Stimulated activated CD8-positive, alpha-beta memory T cell treated with anti-CD3 and anti-CD28 coated beads, Interleukin-2, amount 100 ng/mL, for 1 hour (primary cell): Measurements from ENCODE around the gene OSTF1.

Source experiments
- DNase-seq, 2 donors: peaks; one replicate each; pipeline ENCODE4 v3.0.0-alpha.2; 2020; ENCODE audit warnings: low read depth in 2 of 2

The OSTF1 gene

DNA sequence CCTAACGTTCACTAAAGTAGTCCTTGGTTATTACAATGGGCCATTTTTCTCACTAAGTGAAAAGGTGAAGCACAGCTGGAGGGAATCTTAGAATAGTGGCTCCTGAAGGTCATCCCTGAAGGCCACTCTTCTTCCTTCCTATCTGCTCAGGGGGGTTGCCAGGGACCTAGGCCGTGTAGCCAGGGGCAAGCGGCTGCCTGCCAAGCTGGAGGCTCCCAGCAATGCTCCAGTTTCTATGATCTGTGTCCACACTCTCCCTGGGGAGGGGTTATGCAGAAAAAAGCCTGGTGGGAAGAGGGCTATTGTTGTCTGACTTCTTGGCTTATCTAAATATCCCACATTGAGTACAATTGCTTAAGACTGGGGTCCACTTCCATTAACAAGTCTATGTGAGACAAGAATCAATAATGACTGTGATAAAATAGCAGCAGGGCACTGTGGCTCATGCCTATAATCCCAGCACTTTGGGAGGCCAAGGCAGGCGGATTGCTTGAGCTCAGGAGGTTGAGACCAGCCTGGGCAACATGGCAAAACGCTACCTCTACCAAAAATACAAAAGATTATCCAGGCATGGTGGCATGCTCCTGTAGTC, 4.1 kb upstream of the OSTF1 start:
- DNase-seq, result no peak

GRCh38 chr9:75085640-75086039, 2.7 kb upstream of the OSTF1 start:
- DNase-seq, result no peak

DNA sequence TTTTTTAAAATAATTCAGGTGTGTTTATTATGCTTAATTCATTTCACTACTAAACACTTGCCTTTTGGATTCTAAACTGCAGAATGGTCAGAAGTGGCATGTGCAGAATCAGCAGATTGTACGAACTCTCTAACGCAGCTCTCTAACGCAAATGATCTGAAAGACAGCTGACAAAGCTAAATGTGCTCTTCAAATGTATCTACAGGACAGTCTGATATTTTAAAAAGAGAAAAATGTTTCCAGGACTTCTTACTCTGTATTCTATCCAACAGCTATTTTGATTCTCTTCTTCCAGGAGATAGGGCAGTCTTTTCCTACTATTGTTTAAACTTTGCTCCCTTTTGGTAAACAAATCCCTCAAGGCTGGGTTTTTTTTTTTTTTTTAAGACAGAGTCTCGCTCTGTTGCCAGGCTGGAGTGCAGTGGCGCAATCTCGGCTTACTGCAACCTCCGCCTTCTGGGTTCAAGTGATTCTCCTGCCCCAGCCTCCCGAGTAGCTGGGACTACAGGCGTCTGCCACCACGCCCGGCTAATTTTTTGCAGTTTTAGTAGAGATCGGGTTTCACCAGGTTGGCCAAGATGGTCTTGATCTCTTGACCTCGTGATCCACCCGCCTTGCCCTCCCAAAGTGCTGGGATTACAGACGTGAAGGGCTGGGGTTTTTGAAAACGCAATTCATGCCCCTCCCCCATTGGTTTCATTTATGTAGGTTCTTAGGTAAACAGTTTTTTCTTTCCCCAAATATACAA, 1.6 kb upstream of the OSTF1 start:
- no peak for DNase-seq

DNA sequence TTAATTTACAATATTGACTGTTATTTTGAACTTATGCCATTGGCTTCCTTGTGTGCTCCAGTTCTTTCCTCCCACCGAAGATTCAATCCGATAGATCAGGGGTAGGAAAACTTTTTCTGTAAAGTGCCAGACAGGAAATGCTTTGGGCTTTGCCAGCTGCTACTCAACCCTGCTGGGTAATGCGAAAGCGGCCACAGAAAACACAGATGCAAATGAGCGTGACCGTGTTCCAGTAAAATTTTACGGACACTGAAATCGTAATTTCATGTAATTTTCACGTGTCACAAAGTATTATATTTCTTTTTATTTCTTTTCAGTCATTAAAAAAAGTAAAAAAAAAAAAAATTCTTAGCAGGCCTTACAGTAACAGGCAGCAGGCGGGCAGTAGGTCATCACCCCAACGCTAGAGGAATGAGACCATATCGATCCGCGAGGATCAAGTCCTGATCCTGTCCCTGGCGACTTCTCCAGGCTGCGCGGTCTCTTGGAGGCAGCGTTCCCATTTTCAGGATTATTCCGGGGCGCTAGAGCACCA, 958 bp upstream of the OSTF1 start:
- no peak for DNase-seq

DNA sequence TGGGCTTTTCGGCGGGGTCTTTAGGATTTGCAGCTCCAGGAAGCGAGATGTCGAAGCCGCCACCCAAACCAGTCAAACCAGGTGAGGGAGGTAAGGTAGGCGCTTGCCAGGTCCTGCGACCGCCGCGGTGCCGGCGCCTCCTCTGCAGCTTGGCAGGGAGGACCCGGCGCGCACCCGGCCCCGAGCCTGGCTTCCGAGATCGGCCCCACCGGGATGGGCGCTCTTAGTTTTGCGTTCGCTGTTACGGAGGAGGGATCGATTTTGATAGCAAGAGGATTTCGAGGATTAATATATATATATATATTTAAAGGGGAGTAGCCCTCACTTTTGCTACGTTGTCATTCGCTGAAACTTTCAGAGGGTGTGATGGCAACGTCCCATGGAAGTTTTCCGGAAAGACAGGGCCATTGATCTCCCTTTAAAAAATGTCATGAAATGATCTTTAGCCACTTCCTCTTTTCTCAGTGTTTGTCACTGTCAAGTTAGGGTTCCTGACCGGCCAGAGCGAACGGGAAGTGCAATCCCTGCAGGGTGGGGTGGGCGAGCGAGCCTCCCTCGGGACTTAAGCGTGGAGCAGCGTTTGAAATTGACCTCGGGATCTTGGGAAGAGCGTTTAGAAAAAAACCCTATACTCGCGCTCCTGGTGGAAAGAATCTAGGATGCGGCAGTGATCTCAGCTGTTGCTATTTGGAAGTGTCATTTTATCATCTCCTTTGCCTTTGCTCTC, 495 bp downstream of the OSTF1 start:
- DNase-seq, result peak in 1 of 2 donors; percentile 35

DNA sequence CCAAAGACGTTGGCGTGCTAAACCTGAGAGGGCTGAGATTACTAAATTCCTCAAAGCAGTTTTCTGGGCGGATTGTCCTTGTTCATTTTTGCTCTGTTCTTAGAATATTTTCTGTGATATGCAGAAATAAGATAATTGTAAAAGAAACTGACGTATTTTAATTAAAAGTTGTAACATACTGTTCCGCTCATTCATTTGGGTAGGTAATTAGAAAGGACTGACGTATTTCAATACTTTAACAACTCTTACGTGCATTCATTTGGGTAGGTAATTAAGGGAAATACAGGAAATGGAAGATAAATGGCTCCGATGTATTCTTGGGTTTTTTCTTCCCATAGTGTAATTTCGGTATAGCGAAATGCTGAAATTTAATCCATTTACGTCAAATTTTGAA, 1.1 kb downstream of the OSTF1 start:
- DNase-seq, result no peak

GRCh38 chr9:75090579-75090978, 2.3 kb downstream of the OSTF1 start:
- no peak for DNase-seq

GRCh38 chr9:75092766-75093165, 4.5 kb downstream of the OSTF1 start:
- DNase-seq, result no peak

DNA sequence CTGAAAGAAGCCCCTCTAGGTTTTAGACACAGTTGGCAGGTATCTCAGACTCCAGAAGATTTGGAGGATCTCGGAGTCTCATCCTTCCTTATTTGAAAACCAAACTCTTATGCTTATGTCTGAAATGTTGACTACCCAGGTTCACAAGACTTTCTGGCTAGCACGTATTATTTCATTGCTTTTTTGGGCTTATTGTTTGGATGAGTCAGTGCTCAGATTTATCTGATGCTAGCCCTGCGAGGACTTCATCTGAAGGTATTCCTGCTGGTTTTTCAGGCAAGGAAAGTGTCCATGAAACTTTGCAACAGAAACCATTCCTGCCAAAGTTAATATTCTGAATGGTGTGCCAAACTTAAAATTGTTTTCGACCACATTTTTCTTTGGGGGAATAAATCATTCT, 8.5 kb downstream of the OSTF1 start:
- DNase-seq, result no peak

DNA sequence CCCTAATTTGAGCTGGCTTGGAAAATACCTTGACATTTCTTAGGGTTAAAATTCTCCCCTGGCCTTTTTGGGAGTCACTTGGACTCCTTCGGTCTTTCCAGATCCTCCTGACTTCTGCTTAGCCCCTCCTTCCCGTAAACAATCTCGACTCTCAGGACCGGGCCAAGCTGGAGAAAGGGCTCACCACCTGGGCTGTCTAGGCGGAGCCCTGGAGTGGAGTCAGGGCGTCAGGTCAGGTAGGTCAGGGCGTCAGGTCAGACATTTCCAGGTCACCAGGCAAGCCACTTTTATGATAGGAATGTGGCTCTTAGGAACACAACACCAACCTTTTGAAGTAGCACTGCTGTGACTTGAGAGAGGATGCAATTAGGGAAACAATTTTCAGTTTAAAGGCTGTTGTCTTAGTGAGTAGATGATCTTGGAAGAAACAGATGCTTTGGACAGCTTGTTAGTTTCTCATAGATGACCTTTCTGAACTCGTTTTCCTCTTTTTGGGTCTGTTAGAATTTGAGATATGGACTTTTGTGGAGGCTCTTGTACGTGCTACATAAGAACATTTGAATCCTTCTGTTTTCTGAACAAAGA, 12.8 kb downstream of the OSTF1 start:
- no peak for DNase-seq

DNA sequence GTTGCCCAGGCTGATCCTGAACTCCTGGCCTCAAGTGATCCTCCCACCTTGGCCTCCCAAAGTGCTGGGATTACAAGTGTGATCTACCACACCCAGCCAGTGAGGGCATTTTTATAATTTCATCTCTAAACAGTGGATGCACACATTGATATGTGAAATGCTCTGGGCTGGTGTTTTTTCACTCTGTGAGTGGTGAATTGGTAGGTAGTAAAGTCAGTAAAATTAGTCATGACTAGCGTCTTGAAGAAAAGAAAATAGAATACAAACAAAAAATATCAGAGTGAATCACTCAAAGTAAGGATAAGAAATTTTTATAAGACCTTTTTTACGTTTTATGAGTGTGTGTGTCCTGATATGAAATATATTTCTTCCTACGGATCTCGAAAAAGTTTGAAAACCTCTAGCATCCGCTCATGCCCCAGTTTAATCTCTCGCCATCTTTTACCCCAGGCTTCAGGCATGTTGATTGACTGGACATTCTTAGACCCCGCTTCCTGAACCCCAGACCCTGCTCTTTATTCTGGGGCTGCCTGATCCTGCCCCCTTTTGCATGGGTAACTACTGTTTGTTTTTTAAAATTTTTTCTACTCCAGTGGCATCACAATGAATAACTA, 14.0 kb downstream of the OSTF1 start:
- DNase-seq, result no peak

- DNase-seq, result no peak
Measured at GRCh38 chr9:75104607-75105006, 16.3 kb downstream of the OSTF1 start.

DNA sequence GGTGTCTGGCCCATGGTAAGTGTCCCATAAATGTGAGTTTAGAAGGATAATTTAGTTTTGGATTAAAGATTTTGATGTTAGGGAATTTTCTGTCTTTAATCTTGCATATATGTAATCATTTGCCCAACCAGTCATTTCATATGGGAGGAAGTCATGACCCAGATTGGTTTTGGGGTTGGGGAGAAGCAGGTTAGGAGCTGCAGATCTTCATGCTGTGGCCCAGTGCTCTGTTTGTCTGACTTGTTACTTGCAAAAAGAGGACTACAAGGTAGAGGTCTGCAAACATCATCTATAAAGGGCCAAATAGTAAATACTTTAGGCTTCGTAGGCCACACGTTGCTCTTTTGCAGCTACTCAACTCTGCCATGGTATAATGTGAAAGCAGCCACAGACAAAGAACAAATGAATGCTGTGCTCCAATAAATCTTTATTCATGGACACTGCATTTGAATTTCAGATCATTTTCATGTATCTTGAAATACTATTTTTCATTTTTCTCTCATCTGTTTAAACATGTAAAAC, 16.8 kb downstream of the OSTF1 start:
- DNase-seq, result no peak

DNA sequence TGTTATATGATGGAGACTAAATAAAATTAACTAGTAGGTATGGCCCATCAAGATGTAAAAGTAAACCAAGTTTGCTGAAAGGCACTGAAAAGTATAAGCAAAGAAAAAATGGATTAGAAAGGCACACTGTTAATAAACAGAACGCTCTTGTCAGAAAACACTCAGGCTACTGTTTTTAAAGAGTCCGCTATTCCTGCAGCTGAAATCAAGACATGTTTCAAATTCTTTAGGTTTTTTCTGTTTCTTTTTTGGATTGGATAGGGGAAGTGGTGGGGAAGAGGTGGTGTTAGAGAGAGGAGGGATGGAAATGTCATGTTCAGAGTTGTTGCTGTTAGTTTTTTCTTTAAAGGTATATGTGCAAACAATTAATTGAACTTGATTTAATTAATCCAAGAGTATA, 17.5 kb downstream of the OSTF1 start:
- DNase-seq, result no peak

DNA sequence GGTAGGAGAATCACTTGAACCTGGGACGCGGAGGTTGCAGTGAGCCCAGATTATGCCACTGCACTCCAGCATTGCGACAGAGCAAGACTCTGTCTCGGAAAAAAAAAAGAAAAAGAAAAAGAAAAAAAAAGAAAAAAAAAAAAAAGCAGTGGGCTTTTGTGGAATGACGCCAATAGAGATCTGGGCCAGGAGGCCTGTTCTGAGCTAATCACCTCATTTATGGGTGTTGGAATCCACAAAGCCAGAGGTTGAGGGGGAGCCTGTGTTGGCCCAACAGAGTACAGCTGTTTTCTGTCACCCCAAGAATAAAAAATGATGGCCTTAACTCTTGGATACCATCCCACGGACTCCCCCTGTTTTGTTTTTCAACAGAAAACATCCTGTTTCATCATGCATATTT, 18.5 kb downstream of the OSTF1 start:
- DNase-seq, result no peak

GRCh38 chr9:75108571-75108970, 20.3 kb downstream of the OSTF1 start:
- no peak for DNase-seq

DNA sequence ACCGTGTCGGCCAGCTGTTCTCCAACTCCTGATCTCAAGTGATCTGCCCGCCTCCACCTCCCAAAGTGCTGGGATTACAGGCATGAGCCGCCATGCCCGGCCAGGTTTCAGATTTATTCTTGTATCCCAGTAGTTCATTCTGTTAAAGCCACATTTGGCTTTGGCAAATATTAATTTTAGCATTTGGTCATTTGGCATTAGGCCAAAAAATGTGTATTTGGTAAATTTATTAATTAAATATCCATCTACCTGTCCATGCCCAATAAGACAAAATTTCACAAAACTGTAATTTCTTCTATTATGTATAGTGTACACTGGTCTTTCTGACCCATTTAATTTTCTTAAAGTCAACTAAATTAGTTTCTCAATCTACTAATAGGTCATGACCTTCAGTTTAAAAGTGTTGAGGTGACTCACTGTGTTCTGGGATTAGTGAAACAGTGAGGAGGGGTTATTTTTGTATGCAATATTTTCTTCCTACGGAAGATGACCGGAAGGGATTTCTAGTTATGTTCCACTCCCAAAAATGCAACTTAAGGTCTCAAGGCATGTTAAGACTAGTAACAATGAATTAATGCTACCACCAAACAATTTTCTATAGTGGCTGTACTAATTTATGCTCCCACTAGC, 21.0 kb downstream of the OSTF1 start:
- DNase-seq, result no peak

- no peak for DNase-seq
Measured at GRCh38 chr9:75111019-75111622, 22.8 kb downstream of the OSTF1 start.

GRCh38 chr9:75112789-75113188, 24.5 kb downstream of the OSTF1 start:
- DNase-seq, result no peak

- no peak for DNase-seq
Measured at GRCh38 chr9:75116306-75116705, 28.0 kb downstream of the OSTF1 start.

- DNase-seq, result no peak
Measured at GRCh38 chr9:75117564-75117963, 29.2 kb downstream of the OSTF1 start.
